ENCODE data around the gene WRNIP1. TPM values are rescaled to one million over a fixed set of nuclear protein-coding genes. Genes with fewer than 3 reads are reported as not detected.

The WRNIP1 gene
- total RNA-seq, 2 donors from 2014 or later: 51.9 to 53.5 TPM

GRCh38 chr6:2743280-2744208 is 21.6 kb upstream of the WRNIP1 start:
- Histone ChIP-seq H3K4me1 (peaks cover 0 to 11% of the 10 kb centered on the region in 2 donors), H3K27me3 (no peaks in the 10 kb centered on the region), H3K4me3 (peak overlapping the region; percentile 23 to 36), H3K9me3 (no peaks in the 10 kb centered on the region), H3K27ac (peak overlapping the region; percentile 70 to 85), H3K36me3 (no peaks in the 10 kb centered on the region)
- no peak for TF ChIP-seq CTCF (IDR thresholded peaks at IDR 0.05)
- DNase-seq (ENCODE audit: low spot score): no peak

GRCh38 chr6:2744209-2744771 is 20.9 kb upstream of the WRNIP1 start:
- H3K36me3 ChIP-seq: no peaks in the 10 kb centered on the region
- DNase-seq (ENCODE audit: low spot score): no peak
- H3K27ac ChIP-seq: peak overlapping the region; percentile 70 to 85
- no peaks in the 10 kb centered on the region for H3K27me3 ChIP-seq
- H3K4me1 ChIP-seq: peaks cover 0 to 19% of the 10 kb centered on the region in 2 donors
- TF ChIP-seq CTCF (IDR thresholded peaks at IDR 0.05): peak in 1 of 2 donors; percentile 48
- H3K9me3 ChIP-seq: no peaks in the 10 kb centered on the region
- H3K4me3 ChIP-seq: peak overlapping the region; percentile 12 to 36

- H3K27ac ChIP-seq: peak overlapping the region; percentile 70 to 85
- no peak for TF ChIP-seq CTCF (IDR thresholded peaks at IDR 0.05)
- peaks cover 0 to 24% of the 10 kb centered on the region in 2 donors for H3K4me1 ChIP-seq
- peak overlapping the region in 1 of 2 donors; percentile 36 for H3K4me3 ChIP-seq
- no peaks in the 10 kb centered on the region for H3K36me3 ChIP-seq
- no peaks in the 10 kb centered on the region for H3K27me3 ChIP-seq
- no peak for DNase-seq (ENCODE audit: low spot score)
- H3K9me3 ChIP-seq: no peaks in the 10 kb centered on the region
Observed at GRCh38 chr6:2744778-2745177, 20.4 kb upstream of the WRNIP1 start.

- peaks cover 0 to 28% of the 10 kb centered on the region in 2 donors for H3K4me1 ChIP-seq
- no peaks in the 10 kb centered on the region for H3K9me3 ChIP-seq
- peak overlapping the region; percentile 70 to 85 for H3K27ac ChIP-seq
- H3K36me3 ChIP-seq: no peaks in the 10 kb centered on the region
- no peak for TF ChIP-seq CTCF (IDR thresholded peaks at IDR 0.05)
- no peak for DNase-seq (ENCODE audit: low spot score)
- H3K27me3 ChIP-seq: no peaks in the 10 kb centered on the region
- no peak overlapping the region for H3K4me3 ChIP-seq
Observed at GRCh38 chr6:2745246-2745645, 19.9 kb upstream of the WRNIP1 start.

GRCh38 chr6:2746557-2747061 is 18.6 kb upstream of the WRNIP1 start:
- TF ChIP-seq CTCF (IDR thresholded peaks at IDR 0.05): no peak

More at GRCh38 chr6:2746557-2747061, 18.6 kb upstream of the WRNIP1 start:
- DNase-seq (ENCODE audit: low spot score): no peak
- H3K4me3 ChIP-seq: no peak overlapping the region
- H3K4me1 ChIP-seq: peaks cover 0 to 28% of the 10 kb centered on the region in 2 donors
- H3K36me3 ChIP-seq: no peaks in the 10 kb centered on the region
- no peaks in the 10 kb centered on the region for H3K9me3 ChIP-seq
- no peak overlapping the region for H3K27ac ChIP-seq
- no peaks in the 10 kb centered on the region for H3K27me3 ChIP-seq
